GM18868 (cell line): ENCODE results near the gene SURF2.

Experiments used
- ATAC-seq: cut with Tn5 transposase; IDR thresholded peaks from one replicate; pipeline ENCODE4 v1.9.1; 2021; ENCODE audit warnings: mild to moderate bottlenecking, moderate library complexity; ENCODE audit not compliant: unreplicated experiment

SURF2 gene

DNA sequence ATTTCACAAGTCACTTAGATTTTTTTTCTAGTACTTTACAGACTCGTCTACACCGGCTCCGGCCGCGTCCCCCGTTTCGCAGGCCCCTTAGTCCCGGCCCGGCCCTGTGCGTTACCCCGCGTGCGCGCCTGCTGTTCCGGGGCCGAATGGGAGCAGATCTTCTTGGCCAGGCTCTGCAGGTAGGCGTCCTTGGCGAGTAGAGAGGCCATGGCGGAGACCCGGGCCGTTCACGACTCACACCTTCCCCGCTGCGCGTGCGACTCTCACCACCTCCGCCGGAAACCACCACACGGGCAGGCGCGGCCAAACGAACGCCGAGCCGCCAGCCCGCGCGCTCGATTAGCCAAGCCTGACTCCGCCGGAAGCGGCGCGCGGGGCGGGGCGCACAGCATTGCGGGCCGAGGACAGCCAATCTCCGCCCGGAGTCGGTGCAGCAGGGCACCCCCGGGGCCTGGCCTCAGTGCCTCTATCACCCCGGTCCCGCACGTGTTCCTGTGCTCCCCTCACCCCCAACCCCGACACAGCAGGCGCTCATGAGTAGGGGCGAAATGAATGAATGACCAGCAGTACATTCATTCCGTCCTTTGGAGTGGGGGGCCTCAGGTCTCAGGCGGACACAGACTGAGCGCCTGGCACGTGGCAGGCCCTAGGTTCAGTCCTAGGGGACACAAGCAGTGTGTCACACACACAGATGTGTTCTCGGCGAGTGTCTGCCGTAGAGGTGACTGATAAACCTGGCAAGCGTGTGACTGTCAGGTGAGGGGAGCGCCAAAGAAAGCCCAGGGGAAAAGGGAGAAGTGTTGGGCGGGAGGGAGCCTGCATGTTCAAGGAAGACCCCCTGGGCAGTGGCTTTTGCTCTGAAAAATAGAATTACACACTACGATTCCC, 20.2 kb upstream of the SURF2 start, which contains the start of gene SURF6:
TSS of gene SURF6 (minus strand) at position 265 of the 888 bp plus-strand sequence. CDS start at position 209, 56 bp downstream.
- peak; percentile 78 for ATAC-seq

DNA sequence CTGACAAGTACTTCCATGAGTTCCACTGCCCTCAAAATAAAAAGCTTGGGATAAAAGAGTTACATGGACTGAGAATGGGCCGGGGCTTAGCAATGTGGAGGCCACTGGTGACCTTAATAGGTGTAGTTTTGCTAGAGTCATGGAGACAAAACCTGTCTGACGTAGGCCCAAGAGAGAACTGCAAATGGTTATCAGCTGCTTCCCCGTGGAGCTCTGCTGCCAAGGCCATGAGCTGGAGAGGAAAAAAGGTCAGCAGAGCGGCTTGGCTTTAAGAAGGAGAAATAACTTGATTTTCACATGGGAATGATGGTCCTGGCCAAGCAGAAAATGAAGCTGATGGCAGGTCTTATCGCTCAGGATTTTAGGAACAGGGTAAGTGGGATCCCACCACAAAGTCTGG, 16.7 kb upstream of the SURF2 start:
- ATAC-seq, result no peak

DNA sequence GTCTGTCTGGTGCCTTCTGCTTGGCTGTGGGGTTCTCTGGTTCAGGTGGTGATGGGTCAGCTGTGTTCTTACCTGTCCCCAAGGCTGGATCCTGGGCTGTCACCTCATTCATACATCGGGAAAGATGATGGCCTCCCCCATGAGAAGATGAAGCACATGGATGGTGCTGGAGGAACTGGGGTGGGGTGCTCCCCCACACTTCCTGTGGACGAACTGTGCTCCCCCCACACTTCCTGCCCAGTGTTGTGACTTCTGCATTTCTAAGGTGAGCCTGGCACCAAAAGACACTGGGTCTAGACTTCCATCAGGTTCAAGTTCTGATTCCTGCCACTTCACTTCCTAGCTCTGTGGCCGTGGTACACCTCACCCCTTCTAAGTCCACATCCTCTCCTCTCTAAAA, 16.1 kb upstream of the SURF2 start:
- ATAC-seq, result no peak

DNA sequence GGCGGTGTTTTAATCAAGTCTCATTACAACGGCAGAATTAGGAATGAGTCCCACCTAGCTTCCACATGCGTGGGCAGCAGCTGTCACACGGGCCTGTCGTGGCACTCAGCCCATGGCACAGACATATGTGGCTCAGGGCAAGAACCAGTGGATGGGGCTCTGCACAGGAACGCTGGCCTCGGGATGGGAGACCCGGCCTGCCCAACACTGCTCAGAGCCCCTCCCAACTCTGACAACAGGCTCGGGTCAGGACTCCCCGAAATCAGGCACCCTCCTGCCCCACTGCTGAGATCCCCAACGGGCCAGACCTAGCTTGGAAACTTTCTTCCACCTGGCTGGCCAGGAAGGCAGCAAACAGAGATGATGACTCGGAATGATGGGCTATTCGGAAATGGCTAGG, 15.4 kb upstream of the SURF2 start:
- ATAC-seq, result no peak

DNA sequence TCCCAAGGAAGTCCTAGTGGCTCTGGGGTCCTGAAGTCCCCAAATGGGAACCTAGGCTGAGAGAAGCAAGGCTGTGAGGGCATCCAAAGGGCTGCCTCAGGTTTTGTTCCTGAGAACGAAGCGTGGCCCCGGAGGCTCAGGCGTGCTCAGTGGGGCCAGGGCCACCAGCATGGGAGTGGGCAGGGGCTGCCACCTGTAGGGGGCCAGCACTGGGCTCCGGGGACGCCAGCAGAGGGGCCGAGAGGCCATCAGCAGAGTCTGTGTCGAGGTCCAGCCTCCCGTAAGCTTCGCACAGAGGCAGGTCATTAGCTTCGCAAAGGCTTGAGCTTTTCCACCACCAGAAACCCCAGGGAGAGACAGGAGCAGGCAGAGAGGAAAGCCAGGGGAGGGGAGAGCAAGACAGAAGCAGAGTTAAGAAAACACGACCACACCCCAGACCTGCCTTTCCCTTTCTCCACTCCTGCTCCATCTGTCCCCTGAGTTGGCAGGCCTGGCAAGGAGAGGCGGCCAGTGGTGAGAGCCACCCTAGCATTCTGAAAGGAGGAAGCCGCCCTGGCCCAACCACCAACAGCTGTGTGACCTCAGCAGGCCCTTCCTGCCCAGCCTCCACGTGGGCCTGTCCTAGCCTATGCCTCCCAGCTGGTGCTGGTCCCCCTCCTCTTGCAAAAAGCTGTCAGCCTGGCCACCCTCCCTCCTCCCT, 14.8 kb upstream of the SURF2 start:
- ATAC-seq, result no peak

DNA sequence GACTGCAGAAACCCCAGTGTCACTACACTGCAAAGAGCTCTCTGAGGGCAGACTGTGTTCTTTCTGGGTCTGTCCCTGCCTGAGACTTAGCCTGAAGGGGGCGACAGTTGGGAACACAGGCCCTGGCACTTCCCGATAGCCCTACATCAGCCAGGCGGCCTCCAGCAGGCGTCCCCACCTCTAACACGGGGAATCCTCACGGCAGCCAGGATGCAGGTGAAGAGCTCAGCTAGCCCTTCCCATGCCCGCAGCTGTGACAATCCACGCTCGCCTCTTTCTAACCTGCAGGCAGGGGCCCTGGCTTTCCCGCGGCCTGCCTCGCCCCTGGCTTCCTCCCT, 14.3 kb upstream of the SURF2 start:
- no peak for ATAC-seq

DNA sequence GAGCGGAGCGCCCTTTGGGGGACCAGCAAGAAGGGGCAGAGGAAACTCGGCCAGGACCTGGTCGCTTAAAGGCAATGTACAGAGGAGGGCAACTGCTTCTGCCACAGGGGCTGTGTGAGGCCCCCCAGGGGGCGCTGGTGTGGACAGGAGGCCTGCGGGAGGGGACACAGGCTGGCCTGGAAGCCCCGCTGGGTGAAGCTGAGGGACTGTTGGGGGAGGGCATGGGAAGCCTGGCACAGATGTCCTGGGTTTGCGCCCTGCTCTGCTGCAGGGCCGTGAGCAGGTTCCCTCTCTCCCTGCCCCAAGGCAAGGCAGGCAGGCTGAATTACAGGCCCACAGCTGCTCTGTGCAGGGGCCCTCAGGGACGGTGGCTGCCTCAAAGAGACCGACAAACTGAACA, 13.8 kb upstream of the SURF2 start:
- ATAC-seq, result no peak

DNA sequence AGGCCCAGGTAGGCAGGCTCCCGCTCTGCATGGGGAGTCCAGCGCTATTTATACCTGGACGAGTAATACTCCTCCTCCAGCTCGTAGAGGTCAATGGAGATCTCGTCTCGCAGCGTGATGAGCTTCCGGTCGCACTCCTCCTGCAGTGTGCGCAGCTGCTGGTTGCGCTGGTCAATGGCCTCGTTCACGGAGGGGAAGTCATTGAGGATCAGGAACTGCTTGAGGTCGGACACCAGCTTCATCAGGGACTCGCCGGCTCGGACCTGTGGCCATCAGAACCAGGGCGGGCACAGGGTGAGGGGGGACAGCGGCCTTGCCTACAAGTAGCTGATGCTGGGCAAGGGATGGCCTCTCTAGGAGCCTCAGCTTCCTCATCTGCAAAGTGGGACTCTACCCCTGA, 12.3 kb upstream of the SURF2 start:
- no peak for ATAC-seq

DNA sequence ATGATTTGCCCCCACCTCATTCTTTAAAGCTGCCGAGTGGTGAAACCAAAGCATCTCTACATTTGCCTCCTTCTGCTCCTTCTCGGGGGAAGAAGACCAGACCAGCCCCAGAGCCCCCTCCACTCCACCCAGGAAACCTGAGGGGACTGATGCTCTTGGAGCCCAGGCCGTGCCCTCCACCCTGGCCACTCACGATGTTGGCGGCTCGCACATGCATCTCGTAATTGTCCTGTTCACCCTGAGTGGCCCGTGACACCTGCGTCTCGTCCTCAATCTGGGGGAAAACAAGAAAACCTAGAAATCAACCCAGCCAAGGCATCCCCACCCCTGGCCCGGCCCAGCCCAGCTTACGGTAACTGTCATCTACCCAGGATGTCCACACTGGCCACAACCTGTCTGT, 11.4 kb upstream of the SURF2 start:
- ATAC-seq, result no peak

DNA sequence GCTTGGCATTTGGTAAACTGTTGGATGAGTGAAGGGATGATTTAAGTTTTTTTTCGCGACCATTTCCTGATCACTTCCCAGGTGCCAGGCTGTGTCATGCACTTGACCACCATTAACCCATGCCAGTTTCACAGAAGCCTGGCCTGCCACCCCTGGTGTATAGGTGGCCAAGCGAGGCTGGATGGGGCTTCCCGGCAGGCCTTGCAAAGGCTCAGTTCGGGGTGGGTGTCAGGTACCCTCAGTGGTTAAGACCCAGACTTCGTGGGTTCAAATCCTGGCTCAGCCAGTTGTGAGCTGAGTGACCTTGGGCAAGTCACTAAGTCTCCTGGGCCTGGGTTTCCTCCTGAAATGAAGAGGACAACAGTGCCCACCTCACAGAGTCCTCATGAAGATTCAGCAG, 10.8 kb upstream of the SURF2 start:
- no peak for ATAC-seq

DNA sequence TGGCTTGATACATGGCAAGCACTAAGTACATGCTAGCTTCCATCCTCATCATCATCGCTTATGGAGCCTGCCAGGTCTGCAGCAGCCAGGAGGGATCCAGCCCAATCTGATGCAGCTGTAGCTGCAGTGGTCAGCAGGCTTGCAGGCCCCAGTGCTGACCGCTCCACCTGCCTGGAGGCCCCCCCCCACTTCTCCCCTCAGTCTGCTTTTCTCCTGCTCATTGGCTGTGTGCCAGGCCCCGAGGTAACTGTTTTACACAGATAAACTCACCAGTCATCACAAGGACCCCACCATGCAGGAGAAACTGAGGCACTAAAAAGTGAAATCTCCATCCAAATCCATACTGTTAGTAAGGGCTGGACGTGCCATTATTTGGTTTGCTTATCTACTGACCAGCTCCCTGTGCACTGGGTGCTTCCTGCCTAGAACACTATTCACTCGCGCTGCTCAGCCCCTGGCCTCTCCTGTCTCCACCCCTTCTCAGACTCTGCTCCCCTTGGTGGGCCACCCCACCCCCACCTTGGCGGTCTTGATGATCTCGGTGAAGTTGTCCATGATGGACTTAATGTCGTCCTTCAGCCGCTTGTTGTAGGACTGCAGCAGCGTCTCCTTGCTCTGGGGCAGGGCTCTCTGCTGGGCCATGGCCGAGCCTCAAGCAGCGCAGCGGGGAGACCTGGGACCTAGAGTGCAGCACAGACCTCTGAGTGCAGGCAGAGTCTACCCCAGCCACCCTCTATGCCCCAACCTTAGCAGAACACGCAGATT, 10.1 kb upstream of the SURF2 start:
- ATAC-seq, result no peak

DNA sequence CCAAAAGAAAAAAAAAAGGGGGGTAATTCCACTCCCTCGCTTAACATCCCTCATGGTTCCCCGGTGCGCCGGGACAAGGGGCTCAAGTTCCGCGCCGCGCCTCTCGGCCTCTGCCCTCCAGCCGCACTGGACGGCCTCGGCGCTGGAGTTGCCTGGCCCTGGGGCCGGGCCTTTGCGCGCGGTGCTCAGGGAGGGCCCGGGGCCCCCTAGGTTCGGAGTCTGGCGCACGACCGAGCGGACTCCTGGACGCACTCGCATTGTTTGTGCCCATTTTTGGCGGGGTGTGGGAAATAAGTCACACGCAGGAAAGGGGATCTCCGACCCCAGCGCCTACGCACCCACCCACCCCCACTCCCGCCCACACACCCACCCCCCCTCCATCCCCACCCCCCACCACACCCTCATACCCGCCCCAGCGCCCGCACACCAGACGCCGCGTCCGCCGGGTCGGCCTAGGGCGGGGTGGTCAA, 8.8 kb upstream of the SURF2 start:
- peak; percentile 34 for ATAC-seq

DNA sequence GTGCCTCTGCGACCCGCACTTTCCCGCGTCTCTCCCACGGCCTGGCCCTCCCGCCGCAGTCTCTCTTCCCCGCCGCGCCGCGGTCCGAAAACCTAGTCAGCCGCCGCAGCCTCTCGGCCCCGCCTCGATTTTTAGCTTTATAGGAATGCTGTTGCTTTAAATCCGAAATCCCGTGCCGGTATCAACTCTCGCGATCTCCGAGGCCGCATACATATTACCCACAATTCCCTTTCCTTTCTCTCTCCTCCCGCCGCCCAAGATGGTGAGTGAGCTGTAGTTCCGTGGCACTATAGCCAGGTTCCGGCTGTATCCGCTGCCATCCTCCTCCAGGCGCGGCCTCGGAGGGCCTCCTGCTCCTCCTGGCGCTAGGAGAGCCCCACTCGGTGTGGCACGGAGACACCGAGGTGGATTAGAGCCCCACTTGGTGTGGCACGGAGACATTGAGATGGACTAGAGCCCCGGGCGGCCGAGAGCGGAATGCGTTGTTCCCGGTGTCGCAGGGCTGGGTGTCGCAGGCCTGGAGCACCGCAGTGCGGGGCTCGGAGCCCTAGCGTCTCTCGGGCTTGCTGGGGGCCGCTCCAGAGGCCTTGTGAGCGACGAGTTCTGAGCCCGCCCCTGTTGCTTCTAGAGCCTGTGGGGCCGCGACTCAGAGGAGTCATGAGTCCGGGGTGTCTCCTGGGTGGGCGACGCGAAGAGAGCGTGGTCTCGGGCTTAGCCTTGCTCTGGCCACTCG, 8.2 kb upstream of the SURF2 start, which contains the start of the genes MED22 and RPL7A:
TSS of gene MED22 (minus strand) at position 147 of the 733 bp plus-strand sequence. CDS start 1,469 bp downstream, outside the sequence.
TSS of gene RPL7A (plus strand) at position 234 of the 733 bp plus-strand sequence. CDS start at position 260, 26 bp downstream.
- ATAC-seq, result peak; percentile 67

DNA sequence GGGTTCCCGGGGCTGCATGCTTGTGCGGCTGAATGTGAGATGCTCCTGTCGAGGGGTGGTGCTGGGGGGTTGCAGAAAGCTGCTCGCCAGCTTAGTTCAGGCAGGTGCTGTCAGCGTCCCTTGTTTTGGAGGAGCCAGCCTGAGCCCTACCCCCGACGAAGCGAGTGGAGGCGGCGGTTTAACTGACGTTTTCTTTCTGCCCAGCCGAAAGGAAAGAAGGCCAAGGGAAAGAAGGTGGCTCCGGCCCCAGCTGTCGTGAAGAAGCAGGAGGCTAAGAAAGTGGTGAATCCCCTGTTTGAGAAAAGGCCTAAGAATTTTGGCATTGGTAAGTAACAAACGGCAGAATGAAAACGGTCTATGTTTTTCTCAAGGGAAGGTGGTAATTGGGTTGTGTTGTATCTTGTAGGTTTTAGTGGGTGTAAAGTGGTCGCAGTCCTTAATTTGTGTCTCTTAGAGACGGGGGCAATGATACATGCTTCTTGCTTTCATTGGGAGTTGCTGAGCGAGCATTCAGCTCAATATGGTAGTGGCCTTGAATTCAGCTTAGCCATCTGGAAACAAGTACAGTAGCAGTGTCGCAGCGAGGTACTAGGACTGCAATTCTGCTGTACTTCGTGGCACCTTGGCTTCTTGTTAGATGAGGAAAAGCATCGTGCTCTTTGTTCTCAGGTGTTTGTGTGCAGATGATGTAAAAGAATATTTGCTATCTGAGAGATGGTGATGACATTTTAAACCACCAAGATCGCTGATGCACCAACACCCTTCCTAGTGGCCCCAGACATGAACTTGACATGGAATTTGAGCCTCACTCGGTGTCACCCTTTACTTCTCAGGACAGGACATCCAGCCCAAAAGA, 7.4 kb upstream of the SURF2 start:
- no peak for ATAC-seq

DNA sequence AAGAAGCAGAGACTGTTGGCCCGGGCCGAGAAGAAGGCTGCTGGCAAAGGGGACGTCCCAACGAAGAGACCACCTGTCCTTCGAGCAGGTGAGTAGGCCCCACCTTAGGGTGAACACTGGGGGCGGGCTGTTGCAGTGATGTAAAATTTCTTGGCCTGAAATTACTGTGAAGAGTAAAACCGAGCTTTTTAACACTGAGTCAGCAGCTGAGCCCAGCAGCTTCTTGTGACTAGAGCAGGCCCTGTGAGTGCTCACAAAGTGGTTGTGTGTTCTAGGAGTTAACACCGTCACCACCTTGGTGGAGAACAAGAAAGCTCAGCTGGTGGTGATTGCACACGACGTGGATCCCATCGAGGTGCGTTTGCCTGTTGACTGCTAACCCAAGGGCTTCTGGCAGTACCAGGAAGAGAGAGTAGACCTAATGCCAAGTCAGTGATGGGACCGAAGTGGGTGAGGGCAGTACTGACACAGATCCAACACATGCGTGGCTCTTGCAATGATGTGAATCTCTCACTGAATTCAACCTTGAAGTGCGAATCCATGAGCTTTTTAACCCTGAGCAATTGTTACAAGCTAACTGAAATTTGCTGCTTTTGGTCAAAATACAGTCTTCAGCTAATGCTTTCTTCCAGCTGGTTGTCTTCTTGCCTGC, 6.3 kb upstream of the SURF2 start:
- no peak for ATAC-seq

DNA sequence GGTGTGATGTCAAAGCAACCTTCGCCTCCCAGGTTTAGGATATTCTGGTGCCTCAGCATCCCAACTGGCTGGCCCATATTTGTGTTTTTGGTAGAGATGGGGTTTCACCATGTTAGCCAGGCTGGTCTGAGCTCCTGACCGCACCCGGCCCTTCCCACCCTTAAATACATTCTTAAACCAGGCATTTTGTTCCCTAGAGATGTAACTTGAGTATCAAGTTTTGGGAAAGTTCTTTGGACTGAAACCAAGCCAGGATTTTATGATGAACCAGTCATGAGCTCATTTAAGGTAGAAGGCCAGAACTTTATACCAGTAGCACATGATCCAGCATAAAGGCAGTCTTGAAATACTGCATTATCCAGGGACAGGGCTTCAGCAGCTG, 4.8 kb upstream of the SURF2 start:
- ATAC-seq, result no peak

DNA sequence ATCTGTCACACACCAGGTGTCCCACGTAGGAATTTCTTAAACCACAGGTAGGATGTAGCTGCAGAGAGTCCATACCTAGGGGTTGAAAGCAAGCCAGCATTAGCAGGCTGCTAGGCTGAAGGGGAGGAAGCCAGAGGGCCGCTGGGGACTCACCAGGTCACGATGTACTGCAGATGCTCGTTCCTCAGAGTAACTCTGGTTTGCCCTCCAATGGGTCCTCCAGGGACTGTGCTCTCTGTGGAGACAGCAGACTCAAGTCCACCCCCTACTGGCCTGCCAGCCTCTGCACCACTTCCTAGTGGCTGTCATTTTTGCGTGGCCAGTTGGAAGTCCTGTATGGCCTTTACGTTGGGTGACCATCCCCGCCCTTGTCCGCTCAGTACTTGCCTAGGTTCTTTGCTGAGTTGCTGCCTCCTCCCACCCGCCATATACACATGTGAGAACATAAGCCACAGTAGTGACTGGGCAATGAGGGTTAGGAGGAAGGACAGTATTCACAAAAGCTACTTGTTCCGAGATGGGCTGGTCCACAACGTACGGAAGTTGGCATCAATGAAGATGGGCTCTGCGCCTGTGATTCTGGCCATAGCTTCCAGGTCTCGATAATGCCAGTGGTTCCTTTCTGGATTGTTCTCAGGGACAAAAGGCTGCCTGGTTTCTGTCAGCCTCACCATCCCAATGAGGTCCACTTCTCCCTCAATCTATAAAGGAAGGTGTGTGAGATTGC, 4.3 kb upstream of the SURF2 start:
- no peak for ATAC-seq

DNA sequence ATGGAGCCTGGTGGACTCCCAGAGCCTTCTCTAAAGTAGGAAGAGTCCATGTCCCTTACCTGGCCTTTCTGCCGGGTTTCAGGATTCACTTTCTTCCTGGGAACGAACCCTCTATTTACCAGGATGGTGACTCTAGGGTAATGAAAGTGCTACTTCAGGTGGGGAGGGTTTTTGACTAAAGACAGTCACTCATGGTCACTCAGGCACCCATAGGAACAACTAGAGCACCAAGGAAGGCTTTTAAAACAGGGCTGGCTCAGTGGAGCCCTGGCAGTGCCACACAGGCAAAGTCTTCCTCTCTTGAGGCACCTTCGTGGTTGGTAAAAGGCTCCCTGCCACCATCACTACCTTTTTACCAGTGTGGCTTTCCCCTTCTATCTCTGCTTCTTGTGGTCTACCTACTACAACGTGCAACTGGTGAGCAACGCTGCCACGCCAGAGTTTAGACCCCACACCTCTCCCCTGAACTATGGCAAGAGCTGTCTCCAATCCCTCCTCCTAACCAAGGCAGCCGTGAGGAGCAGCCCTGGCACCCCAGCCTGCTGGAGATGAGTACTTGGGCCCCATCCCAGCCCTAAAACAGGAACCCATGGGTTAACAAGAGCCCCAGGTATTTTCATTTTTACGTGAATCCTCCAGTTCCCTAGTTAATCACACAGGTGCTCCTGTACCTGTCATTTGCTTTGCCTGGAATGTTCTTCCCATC, 3.6 kb upstream of the SURF2 start:
- no peak for ATAC-seq
